Heart left ventricle (tissue), 16 donors: ENCODE data around the gene OBI1. TPM values are rescaled to one million over a fixed set of nuclear protein-coding genes. Genes with fewer than 3 reads are reported as not detected.
A peak's percentile ranks its signal among the peaks of the same experiment; 100 is the strongest.

Experiments
- ATAC-seq, 4 donors: fragments of 200-7000 bp; cut with Tn5 transposase; one replicate each; pipeline ENCODE4 v1.9.1; 2020 to 2022; ENCODE audit warnings: moderate library complexity in 4 of 4, mild to moderate bottlenecking in 3 of 4, moderate number of reproducible peaks in 1 of 4
- DNase-seq, 5 donors: peaks; one replicate each; pipeline ENCODE4 v3.0.0-alpha.2; 2020
- H3K27ac ChIP-seq, 12 donors: fragments of 200-600 bp; sonication (generic) in 4 of 12; one replicate each; pipeline versions ENCODE4 v1.5.0 to v1.8.0; 2016 to 2022; ENCODE audit warnings: mild to moderate bottlenecking in 2 of 12
- H3K27me3 ChIP-seq, 9 donors: fragments of 200-600 bp; sonication (generic) in 2 of 9; one replicate each; pipeline versions ENCODE4 v1.5.1 to v1.8.0; 2016 to 2022; ENCODE audit warnings: mild to moderate bottlenecking in 3 of 9
- H3K36me3 ChIP-seq, 9 donors: fragments of 200-600 bp; sonication (generic) in 2 of 9; one replicate each; pipeline versions ENCODE4 v1.5.0 to v1.8.0; 2018 to 2022; ENCODE audit warnings: mild to moderate bottlenecking in 2 of 9
- H3K4me1 ChIP-seq, 12 donors: fragments of 200-600 bp; sonication (generic) in 4 of 12; one replicate each; pipeline versions ENCODE4 v1.5.0 to v1.8.0; 2016 to 2022; ENCODE audit warnings: mild to moderate bottlenecking in 3 of 12
- H3K4me3 ChIP-seq, 12 donors: fragments of 200-600 bp; sonication (generic) in 4 of 12; one replicate each; pipeline versions ENCODE4 v1.5.0 to v1.8.0; 2017 to 2022; ENCODE audit warnings: mild to moderate bottlenecking in 9 of 12, moderate library complexity in 4 of 12
- H3K9me3 ChIP-seq, 12 donors: fragments of 200-600 bp; sonication (generic) in 4 of 12; one replicate each; pipeline versions ENCODE4 v1.5.0 to v1.8.0; 2016 to 2022; ENCODE audit warnings: mild to moderate bottlenecking in 1 of 12
- POLR2A ChIP-seq, 2 donors: fragments of 450-650 bp; IDR thresholded peaks; one replicate each; pipeline ENCODE4 v1.6.1; 2017; ENCODE audit warnings: antibody characterized with exemption in 2 of 2, mild to moderate bottlenecking in 2 of 2, moderate library complexity in 2 of 2
- WGBS, 4 donors: extraction: QIAGEN DNeasy Blood & Tissue Kit in 2 of 4; methylation state at CpG; one replicate each; pipeline versions ENCODE4 v1.1.5 to v1.1.7; 2013 to 2018; 5-methylcytosine and 5-hydroxymethylcytosine counted together
- intact Hi-C, 10 donors: fragments of 100-400 bp; cut with DNase I; formaldehyde crosslinking; loops; one replicate each; pipeline versions ENCODE4 v1.11.1 to v1.14.2; 2022
- polyA plus RNA-seq, 2 donors: library from polyadenylated mRNA; stranded (reverse); fragments of 200-250 nt; gene quantifications; one replicate each; pipeline ENCODE4 v1.2.3, GENCODE V29; 2013
- total RNA-seq, 9 donors: library from RNA; depleted of rRNA in 2 of 9; stranded (reverse); fragments of >200 nt in 2 of 9; fragmentation: NEBNext Ultra II Directional in 3 of 9; extraction: Animal tissue kit (Norgen Biotek cat#: 25700) in 3 of 9; gene quantifications; one replicate each; pipeline versions ENCODE4 v1.1.0 to v1.2.4, GENCODE V29; 2016 to 2023
- TF ChIP-seq, protein P1 (sequence below), 12 donors: fragments of 200-600 bp; sonication (generic) in 4 of 12; IDR thresholded peaks; one replicate each; pipeline versions ENCODE4 v1.5.0 to v1.8.0; 2018 to 2022; ENCODE audit warnings: antibody characterized with exemption in 12 of 12, mild to moderate bottlenecking in 5 of 12
- donor health status: ischemic (EF 13 %, LVEDD 7.1; RV severe dilation, severe dysfunction).
- donor health status: healthy with polysubstance abuse.
- donor health status: DM: no; HTN: yes; CAD: no.
- donor health status: DM: no; HTN: no; CAD: no.
- donor health status: ischemic (EF 25% LVEDD 6.9; RV normal size, moderate dysfunction).
- donor health status: ischemic (EF 25% LVEDD 5.7; RV mildly dilated, moderate dysfunction).
- donor health status: healthy.
- donor health status: DM: yes; HTN: yes; CAD: no.
- donor health status: ischemic (EF 35%, LVEDD 5.7; RV mildly dilated, moderate dysfunction).
- donor health status: nonischemic (EF 11% LVEDD 7.7; RV severe dilation, severe dysfunction).
- donor health status: DM: yes; HTN: yes; CAD: no.
- donor health status: PGD.
- donor health status: ischemic (EF 29% LVEDD 5.4; RV normal size, mild dysfunction).
- donor health status: nonischemic (EF 23%, LVEDD 6.1; RV moderate dilation, normal function).

OBI1 gene
- total and polyA plus RNA-seq, 11 donors, result 2.4 to 12.3 (median 9.7) TPM

DNA sequence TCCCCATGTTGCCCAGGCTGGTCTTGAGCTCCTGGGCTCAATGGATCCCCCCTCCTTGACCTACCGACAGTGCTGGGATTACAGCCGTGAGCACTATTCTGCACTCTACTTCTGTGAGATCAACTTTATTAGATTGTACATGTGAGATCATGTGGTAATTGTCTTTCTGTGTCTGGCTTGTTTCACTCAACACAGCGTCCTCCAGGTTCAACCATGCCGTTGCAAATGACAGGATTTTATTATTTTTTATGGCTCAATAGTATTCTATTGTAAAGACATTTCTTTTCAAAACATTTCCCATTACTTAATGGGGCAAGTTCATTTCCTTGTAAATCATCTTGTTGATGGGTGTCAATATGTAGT is 1.5 kb upstream of the OBI1 start:
- 66 to 83% (median 70%) methylated on average over 4 of the region's 4 CpGs for WGBS, 4 donors
- ATAC-seq (no peak), DNase-seq (no peak)
- intact Hi-C loops, result loop anchor here in 1 of 10 donors (5.0 kb wide), 1 partner anchor 53 kb away; no protein-coding TSS in a partner anchor
- Histone ChIP-seq H3K9me3 (no peaks in the 10 kb centered on the region), H3K4me1 (peaks cover 0 to 23% (median 17%) of the 10 kb centered on the region in 12 donors), H3K36me3 (no peaks in the 10 kb centered on the region), H3K27me3 (peaks cover 0 to 5% (median 0%) of the 10 kb centered on the region in 9 donors), H3K27ac (peak overlapping the region in 1 of 12 donors; percentile 78), H3K4me3 (peak overlapping the region in 9 of 12 donors; percentile 68 to 95 (median 86))
- TF ChIP-seq, protein P1, sequence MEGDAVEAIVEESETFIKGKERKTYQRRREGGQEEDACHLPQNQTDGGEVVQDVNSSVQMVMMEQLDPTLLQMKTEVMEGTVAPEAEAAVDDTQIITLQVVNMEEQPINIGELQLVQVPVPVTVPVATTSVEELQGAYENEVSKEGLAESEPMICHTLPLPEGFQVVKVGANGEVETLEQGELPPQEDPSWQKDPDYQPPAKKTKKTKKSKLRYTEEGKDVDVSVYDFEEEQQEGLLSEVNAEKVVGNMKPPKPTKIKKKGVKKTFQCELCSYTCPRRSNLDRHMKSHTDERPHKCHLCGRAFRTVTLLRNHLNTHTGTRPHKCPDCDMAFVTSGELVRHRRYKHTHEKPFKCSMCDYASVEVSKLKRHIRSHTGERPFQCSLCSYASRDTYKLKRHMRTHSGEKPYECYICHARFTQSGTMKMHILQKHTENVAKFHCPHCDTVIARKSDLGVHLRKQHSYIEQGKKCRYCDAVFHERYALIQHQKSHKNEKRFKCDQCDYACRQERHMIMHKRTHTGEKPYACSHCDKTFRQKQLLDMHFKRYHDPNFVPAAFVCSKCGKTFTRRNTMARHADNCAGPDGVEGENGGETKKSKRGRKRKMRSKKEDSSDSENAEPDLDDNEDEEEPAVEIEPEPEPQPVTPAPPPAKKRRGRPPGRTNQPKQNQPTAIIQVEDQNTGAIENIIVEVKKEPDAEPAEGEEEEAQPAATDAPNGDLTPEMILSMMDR (IDR thresholded peaks at IDR 0.05), result no peak
- no peak for TF ChIP-seq POLR2A (IDR thresholded peaks at IDR 0.05)

DNA sequence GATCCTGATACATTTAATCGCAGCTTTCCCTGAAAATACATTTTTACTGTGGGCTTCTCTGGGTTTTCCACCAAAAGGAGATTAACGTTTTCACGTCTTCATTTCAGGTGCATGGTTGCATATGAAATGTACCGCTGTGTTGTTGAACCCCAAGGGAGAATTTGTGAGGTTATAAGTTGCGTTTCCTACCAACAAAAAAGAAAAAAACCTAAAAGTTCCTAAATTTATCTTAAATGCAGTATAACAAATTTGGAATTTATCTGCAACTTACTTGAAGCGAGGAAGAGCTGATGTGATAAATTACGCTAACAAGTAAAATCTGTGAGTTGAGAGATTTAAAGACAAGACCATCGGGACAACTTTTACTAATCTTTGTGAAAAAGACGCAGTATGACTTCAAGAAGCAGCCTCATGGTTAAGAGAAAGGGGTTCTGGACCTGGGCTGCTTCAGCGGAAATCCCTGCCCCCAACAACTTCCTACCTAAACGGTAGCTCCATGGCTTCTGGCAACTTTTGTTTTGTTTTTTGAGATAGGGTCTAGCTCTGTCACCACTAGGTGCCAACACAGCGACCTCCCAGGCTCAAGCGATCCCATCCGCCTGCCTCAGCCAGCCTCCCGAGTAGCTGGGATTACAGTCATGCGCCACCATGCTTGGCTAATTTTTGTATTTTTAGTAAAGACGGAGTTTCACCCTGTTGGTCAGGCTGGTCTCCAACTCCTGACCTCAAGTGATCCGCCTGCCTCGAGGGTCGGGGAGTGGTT is 958 bp upstream of the OBI1 start:
- H3K36me3 ChIP-seq, result no peaks in the 10 kb centered on the region
- peak in 1 of 4 donors; percentile 19 for ATAC-seq

DNA sequence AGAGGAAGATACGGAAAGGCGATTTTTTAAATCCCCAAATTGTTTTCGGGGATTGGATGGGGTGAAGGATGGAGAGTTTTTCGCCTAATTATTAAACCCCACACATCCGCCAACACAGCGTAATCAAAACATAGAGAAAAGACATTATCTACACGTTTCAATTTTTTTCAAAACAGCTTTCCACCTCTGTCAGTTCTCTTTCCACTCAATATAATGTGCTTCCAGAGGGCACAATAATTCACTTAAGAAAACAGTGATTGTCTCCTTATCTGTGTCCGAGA is 435 bp upstream of the OBI1 start:
- Histone ChIP-seq H3K36me3 (no peaks in the 10 kb centered on the region), H3K4me3 (peak overlapping the region; percentile 9 to 95 (median 84)), H3K27ac (peak overlapping the region in 8 of 12 donors; percentile 2 to 86 (median 74)), H3K9me3 (no peaks in the 10 kb centered on the region), H3K27me3 (peaks cover 0 to 5% (median 0%) of the 10 kb centered on the region in 9 donors), H3K4me1 (peaks cover 0 to 30% (median 24%) of the 10 kb centered on the region in 12 donors)
- 1 to 18% (median 6%) methylated on average over 8 of the region's 8 CpGs for WGBS, 4 donors
- peak in 1 of 4 donors; percentile 11 for ATAC-seq
- no peak for TF ChIP-seq POLR2A (IDR thresholded peaks at IDR 0.05)
- TF ChIP-seq, protein P1 (IDR thresholded peaks at IDR 0.05), result no peak
- intact Hi-C loops, result loop anchor here in 5 of 10 donors (5.0 to 10.0 kb wide), 2 partner anchors 52 to 55 kb away; partner anchors contain the start of gene POU4F1 (in 2 of the 5)
- no peak for DNase-seq

More for the DNA sequence above, 958 bp upstream of the OBI1 start:
- WGBS, 4 donors, result 33 to 50% (median 38%) methylated on average over 20 of the region's 20 CpGs
- Histone ChIP-seq H3K4me3 (peak overlapping the region; percentile 9 to 95 (median 84)), H3K4me1 (peaks cover 0 to 29% (median 22%) of the 10 kb centered on the region in 12 donors), H3K27me3 (peaks cover 0 to 5% (median 0%) of the 10 kb centered on the region in 9 donors), H3K9me3 (no peaks in the 10 kb centered on the region), H3K27ac (peak overlapping the region in 3 of 12 donors; percentile 71 to 79 (median 78))
- no peak for DNase-seq
- no peak for TF ChIP-seq POLR2A (IDR thresholded peaks at IDR 0.05)
- TF ChIP-seq, protein P1 (IDR thresholded peaks at IDR 0.05), result no peak
- intact Hi-C loops, result loop anchor here in 6 of 10 donors (5.0 to 10.0 kb wide), 2 partner anchors 53 to 55 kb away; partner anchors contain the start of gene POU4F1 (in 2 of the 6)
